Measurements from ENCODE around the gene STK32B.

STK32B gene

DNA sequence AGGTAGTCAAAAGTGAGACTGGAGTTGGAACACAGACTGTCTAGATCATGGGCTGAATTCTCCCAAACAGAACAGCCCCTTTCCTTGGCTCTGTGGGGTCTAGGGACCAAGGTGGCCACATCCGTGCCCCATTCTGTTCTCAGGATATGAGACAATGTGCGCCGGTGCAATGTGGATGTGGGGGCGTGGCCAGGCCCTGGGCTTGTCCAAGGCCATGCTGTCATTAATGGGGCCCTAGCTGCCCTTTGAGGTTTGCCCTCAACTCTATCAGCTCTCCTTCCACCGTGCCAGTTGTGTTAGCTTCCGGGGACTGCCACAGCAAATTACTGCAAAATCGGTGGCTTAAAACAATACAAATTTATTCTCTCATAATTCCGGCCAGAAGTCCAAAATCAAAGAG, 344.5 kb downstream of the STK32B start:
- TF ChIP-seq, protein P1, sequence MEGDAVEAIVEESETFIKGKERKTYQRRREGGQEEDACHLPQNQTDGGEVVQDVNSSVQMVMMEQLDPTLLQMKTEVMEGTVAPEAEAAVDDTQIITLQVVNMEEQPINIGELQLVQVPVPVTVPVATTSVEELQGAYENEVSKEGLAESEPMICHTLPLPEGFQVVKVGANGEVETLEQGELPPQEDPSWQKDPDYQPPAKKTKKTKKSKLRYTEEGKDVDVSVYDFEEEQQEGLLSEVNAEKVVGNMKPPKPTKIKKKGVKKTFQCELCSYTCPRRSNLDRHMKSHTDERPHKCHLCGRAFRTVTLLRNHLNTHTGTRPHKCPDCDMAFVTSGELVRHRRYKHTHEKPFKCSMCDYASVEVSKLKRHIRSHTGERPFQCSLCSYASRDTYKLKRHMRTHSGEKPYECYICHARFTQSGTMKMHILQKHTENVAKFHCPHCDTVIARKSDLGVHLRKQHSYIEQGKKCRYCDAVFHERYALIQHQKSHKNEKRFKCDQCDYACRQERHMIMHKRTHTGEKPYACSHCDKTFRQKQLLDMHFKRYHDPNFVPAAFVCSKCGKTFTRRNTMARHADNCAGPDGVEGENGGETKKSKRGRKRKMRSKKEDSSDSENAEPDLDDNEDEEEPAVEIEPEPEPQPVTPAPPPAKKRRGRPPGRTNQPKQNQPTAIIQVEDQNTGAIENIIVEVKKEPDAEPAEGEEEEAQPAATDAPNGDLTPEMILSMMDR (conservative IDR thresholded peaks at IDR 0.05; ENCODE audit: control insufficient read depth, insufficient read depth, low read depth, low read length): no peak
- no peak overlapping the region for H3K4me3 ChIP-seq (ENCODE audit: control insufficient read depth, low read depth, low read length)
- no peak for DNase-seq (ENCODE audit: low read depth)

DNA sequence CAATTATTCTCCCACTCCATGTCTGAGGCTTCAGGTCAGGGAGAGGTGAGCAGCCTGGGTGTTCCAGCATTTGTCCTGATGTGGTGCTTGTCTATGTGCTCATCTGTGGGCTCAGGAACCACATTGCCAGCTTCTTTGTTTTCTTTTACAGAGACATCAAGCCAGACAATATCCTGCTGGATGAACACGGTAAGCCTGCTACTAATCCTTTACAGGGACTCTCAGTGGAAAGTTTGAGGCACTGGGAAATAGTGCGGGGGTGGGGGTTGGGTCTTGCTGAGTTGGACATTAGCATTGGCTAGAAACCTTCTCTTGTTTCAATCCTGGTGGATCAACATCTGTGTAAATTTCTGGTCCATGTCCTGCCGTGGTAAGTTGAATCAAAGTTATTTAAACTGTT, 346.8 kb downstream of the STK32B start:
- no peak overlapping the region for H3K4me3 ChIP-seq (ENCODE audit: control insufficient read depth, low read depth, low read length)
- DNase-seq (ENCODE audit: low read depth): no peak
- TF ChIP-seq, protein P1 (conservative IDR thresholded peaks at IDR 0.05; ENCODE audit: control insufficient read depth, insufficient read depth, low read depth, low read length): no peak

DNA sequence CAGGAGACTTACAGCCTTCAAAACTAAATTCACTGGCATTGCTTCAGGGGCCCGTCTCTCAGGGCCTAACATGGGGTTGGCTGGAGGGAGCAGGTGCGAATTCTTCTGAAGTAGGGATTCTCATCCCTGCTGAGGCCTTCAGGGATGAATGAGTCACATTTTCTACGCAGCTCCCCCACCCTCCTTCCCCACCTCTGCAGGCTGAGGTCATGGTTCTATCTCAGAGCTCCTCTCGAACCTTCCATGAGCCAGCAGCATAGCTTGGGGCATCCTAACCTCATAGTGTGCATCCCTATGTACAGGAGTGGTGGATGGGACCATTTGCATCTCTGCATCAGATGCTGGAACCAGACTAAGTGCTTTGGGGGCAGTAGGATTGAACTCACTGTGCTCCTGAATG, 347.8 kb downstream of the STK32B start:
- TF ChIP-seq, protein P1 (conservative IDR thresholded peaks at IDR 0.05; ENCODE audit: control insufficient read depth, insufficient read depth, low read depth, low read length): no peak
- no peak overlapping the region for H3K4me3 ChIP-seq (ENCODE audit: control insufficient read depth, low read depth, low read length)
- DNase-seq (ENCODE audit: low read depth): no peak

DNA sequence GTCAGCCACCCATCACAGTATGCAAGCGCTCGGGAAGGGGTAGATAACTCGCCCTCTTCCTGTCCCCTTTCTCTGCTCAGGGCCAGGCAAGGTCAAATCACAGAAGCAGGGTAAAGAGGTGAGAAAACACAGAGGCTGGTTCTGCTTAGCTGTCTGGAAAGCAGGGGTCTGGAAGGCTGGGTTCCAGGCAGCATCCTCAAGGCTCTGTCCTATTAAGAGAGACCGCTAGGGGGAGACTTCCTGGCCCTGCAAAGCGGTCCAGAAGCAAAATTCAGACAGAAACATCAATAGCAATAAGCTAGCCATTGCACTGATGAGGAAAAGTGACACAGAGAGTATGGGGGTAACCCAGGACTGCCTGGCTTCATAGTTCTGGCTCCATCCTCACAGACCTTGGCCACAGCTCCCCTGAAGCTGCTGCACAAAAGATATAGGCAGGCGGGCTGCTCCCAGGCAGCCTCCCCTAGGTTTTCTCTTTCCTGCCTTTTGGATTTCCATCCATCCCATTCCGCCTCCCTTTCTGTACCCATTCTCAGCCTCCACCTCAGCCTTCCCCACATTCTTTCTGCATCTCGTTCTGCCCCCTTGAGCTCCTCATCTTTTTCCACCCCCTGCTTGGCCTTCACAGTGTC, 348.6 kb downstream of the STK32B start:
- DNase-seq (ENCODE audit: low read depth): peak; percentile 6
- H3K4me3 ChIP-seq (ENCODE audit: control insufficient read depth, low read depth, low read length): no peak overlapping the region
- TF ChIP-seq, protein P1 (conservative IDR thresholded peaks at IDR 0.05; ENCODE audit: control insufficient read depth, insufficient read depth, low read depth, low read length): peak; percentile 55

DNA sequence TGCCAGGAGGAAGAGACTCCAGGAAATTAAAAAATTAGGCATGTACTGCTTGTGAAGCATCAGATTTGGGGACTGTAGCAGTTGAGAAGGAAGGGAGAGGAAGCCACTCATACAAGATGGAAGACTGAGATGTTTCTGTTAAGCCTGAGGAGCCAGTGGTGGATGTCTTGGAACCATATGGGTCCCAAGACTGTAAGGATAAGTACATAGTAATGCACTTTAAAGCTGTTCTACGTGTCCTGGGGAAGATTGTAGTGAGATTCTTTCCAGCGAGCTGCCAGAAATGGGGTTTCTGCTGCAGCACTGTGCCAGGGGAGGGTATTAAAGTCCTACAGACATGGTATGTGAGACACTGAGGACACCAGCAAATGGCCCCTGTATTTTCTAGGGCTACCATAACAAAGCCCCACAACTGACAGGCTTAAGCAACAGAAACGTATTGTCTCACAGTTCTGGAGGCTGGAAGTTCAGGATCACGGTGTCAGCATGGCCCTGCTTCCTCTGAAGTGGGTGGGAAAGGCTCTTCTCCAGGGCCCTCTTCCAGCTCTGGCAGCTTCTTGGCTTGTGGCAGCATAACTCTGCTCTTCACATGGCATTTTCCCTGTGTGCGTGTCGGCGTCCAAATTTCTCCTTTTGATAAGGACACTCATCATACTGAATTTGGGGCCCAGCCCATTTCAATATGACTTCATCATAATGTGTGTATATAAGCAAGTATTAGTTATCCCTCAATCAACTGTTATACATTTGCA, 352.6 kb downstream of the STK32B start:
- no peak for DNase-seq (ENCODE audit: low read depth)
- H3K4me3 ChIP-seq (ENCODE audit: control insufficient read depth, low read depth, low read length): no peak overlapping the region
- TF ChIP-seq, protein P1 (conservative IDR thresholded peaks at IDR 0.05; ENCODE audit: control insufficient read depth, insufficient read depth, low read depth, low read length): no peak

DNA sequence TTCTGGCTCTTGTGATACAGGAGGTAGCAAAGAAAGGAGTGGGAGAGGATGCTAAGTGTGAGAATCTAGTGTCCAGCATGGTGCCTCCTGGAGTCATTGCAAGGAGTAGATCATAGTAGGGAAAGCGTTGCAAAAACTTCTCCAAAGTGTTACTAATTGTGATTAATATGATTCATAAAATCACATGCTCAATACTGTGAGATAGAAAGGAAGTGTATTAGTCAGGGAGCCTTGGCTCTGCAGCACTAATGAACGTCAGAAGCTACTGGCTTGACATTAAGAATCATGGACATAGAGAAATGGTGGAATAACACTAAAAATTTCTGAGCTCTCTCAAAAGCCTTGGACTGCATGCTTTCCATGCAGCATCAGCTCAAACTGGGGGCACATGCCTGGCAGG, 358.0 kb downstream of the STK32B start:
- peak; percentile 5 for DNase-seq (ENCODE audit: low read depth)
- no peak overlapping the region for H3K4me3 ChIP-seq (ENCODE audit: control insufficient read depth, low read depth, low read length)

More for the DNA sequence above, 358.0 kb downstream of the STK32B start:
- TF ChIP-seq, protein P1 (conservative IDR thresholded peaks at IDR 0.05; ENCODE audit: control insufficient read depth, insufficient read depth, low read depth, low read length): no peak

Measured in fibroblast of mammary gland (primary cell).